K562 (cell line): Measurements from ENCODE around the gene PGAM2. TPM values are rescaled to one million over a fixed set of nuclear protein-coding genes. Genes with fewer than 3 reads are reported as not detected.

Experiments
- ATAC-seq: fragments of 200-7000 bp; cut with Tn5 transposase; 3 replicates; pipeline ENCODE4 v1.9.1; 2020; ENCODE audit warnings: moderate library complexity
- BruUV-seq: library from RNA; stranded (reverse); fragments of 400-500 nt; replicated peaks from 2 replicates; lab custom pipeline; 2021; lab: Mats Ljungman, UMichigan
- CTCF ChIA-PET: fragments of 300-600 bp; formaldehyde crosslinking; extraction: SDS; loops from one replicate; lab custom pipeline; 2021; ENCODE audit warnings: low intra/inter-chr PET ratio; lab: Yijun Ruan, JAX
- POLR2A ChIA-PET: fragments of 300-600, 350-650 bp; sonication (Branson Sonifier 250); formaldehyde crosslinking; extraction: SDS; loops from one replicate; lab custom pipeline; 2021; ENCODE audit warnings: antibody characterized with exemption, inconsistent platforms; lab: Yijun Ruan, JAX
- DNase-seq, 4 experiments: peaks; one replicate each; pipeline versions ENCODE4 v3.0.0 to v3.0.0-alpha.2; 2011 to 2018; ENCODE audit warnings: low spot score in 3 of 4, mixed read lengths in 3 of 4; ENCODE audit errors: extremely low read depth in 1 of 4
- FAIRE-seq: peaks from 2 replicates; lab custom pipeline; 2011; peaks lifted over from hg19 to GRCh38; lab: Jason Lieb, UNC
- H2AFZ ChIP-seq: 2 replicates; pipeline ENCODE4 v1.6.0; 2011; ENCODE audit warnings: low read depth, low read length, control low read depth, inconsistent platforms
- H3K27ac ChIP-seq: fragments of 200-600 bp; 3 replicates; pipeline ENCODE4 v1.8.0; 2011; ENCODE audit warnings: low read depth, mild to moderate bottlenecking, control low read depth, inconsistent platforms, low read length, moderate library complexity, mixed read lengths; ENCODE audit errors: extremely low read depth
- H3K27me3 ChIP-seq, 2 experiments: fragments of 300-600 bp in 1 of 2; 2 replicates in 1 of 2; 3 replicates in 1 of 2; pipeline versions ENCODE4 v1.6.0 to v1.8.0; 2011; ENCODE audit warnings: inconsistent platforms in 2 of 2, low read length in 2 of 2, mild to moderate bottlenecking in 1 of 2, mixed read lengths in 1 of 2, moderate library complexity in 1 of 2; ENCODE audit not compliant: control insufficient read depth in 2 of 2, insufficient read depth in 2 of 2
- H3K36me3 ChIP-seq: fragments of 300-600 bp; 3 replicates; pipeline ENCODE4 v1.8.0; 2011; ENCODE audit warnings: mild to moderate bottlenecking, low read length, inconsistent platforms; ENCODE audit not compliant: control insufficient read depth, insufficient read depth
- H3K4me1 ChIP-seq, 2 experiments: fragments of 200-600 bp in 1 of 2; replicated peaks in 1 of 2; 2 replicates in 1 of 2; 3 replicates in 1 of 2; pipeline versions ENCODE4 v1.5.1 to v1.8.0; 2011; ENCODE audit warnings: inconsistent platforms in 2 of 2, low read length in 2 of 2, mild to moderate bottlenecking in 1 of 2, mixed read lengths in 1 of 2, moderate library complexity in 1 of 2; ENCODE audit not compliant: control insufficient read depth in 2 of 2, insufficient read depth in 2 of 2
- H3K4me2 ChIP-seq: 2 replicates; pipeline ENCODE4 v1.6.1; 2011; ENCODE audit warnings: low read length, control low read depth, inconsistent platforms, mixed read lengths; ENCODE audit not compliant: insufficient read depth
- H3K4me3 ChIP-seq: fragments of 200-600 bp; sonication (generic), shearing (Covaris generic); 2 replicates; pipeline ENCODE4 v1.5.1; 2016; ENCODE audit warnings: control low read depth, inconsistent platforms
- H3K79me2 ChIP-seq: fragments of 200-600 bp; 3 replicates; pipeline ENCODE4 v1.8.0; 2011; ENCODE audit warnings: low read length, inconsistent platforms; ENCODE audit not compliant: control insufficient read depth, insufficient read depth
- H3K9ac ChIP-seq, 2 experiments: 2 replicates each; pipeline versions ENCODE4 v1.6.0 to v1.6.1; 2011; ENCODE audit warnings: low read depth in 2 of 2, low read length in 2 of 2, control low read depth in 1 of 2, inconsistent platforms in 1 of 2, mild to moderate bottlenecking in 1 of 2, mixed read lengths in 1 of 2; ENCODE audit not compliant: insufficient read depth in 1 of 2
- H3K9me1 ChIP-seq: one replicate; pipeline ENCODE4 v1.6.0; 2011; ENCODE audit warnings: inconsistent platforms, mild to moderate bottlenecking, low read length, moderate library complexity; ENCODE audit not compliant: control insufficient read depth, insufficient read depth
- H3K9me3 ChIP-seq: replicated peaks from 2 replicates; pipeline ENCODE4 v1.5.1; 2011; ENCODE audit warnings: low read depth, low read length, inconsistent platforms; ENCODE audit not compliant: control insufficient read depth, insufficient read depth
- H4K20me1 ChIP-seq: replicated peaks from 2 replicates; pipeline ENCODE4 v1.6.1; 2011; ENCODE audit warnings: low read length, inconsistent platforms, mixed read lengths; ENCODE audit not compliant: control insufficient read depth, insufficient read depth
- SPI1 ChIP-seq: IDR thresholded peaks from 2 replicates; pipeline ENCODE4 v1.6.1; 2011; ENCODE audit warnings: low read depth, low read length, control low read depth, borderline replicate concordance
- WGBS: fragments of 100-300 bp; shearing (Covaris generic); methylation state at CpG from one replicate; pipeline ENCODE4 v1.1.6; 2016; ENCODE audit warnings: low coverage, mixed read lengths; ENCODE audit not compliant: insufficient coverage; ENCODE audit errors: missing lambda C conversion rate; 5-methylcytosine and 5-hydroxymethylcytosine counted together
- in situ Hi-C: fragments of 300-500 bp; cut with MboI; formaldehyde crosslinking; loops from 4 replicates; pipeline ENCODE4 v1.15.0; 2018; ENCODE audit warnings: inconsistent platforms, mixed read lengths
- intact Hi-C: fragments of 100-400 bp; cut with micrococcal nuclease; formaldehyde crosslinking; loops from 2 replicates; pipeline ENCODE4 v1.14.2; 2022
- polyA plus RNA-seq, 8 experiments: library from polyadenylated mRNA; depleted of rRNA in 4 of 8; stranded (reverse) in 5 of 8; unstranded in 3 of 8; fragments of >200 nt; fragmentation: Nextera tagmentation in 2 of 8; fragmentation: Illumina TruSeq in 1 of 8; extraction: Ambion mirVana in 2 of 8; extraction: Trizol in 1 of 8; gene quantifications; 2 replicates each; pipeline versions ENCODE4 v1.2.1 to v1.2.3, GENCODE V29; 2011 to 2014; ENCODE audit warnings: inconsistent platforms in 1 of 8, missing spikeins in 1 of 8
- total RNA-seq, 7 experiments: library from RNA; depleted of rRNA in 6 of 7; stranded (reverse); fragments of >200 nt in 6 of 7; fragmentation: Illumina TruSeq in 2 of 7; extraction: Trizol in 2 of 7; gene quantifications; 2 replicates each; pipeline versions ENCODE4 v1.2.1 to v1.2.3, GENCODE V29; 2011 to 2021; ENCODE audit warnings: low replicate concordance in 1 of 7
- TF ChIP-seq, protein P1 (sequence below): sonication (generic); formaldehyde crosslinking; IDR thresholded peaks from 2 replicates; pipeline ENCODE4 v1.8.0; 2022; ENCODE audit warnings: missing genetic modification reagents, mild to moderate bottlenecking, moderate library complexity, borderline replicate concordance

The PGAM2 gene
- total and polyA plus RNA-seq, 9 of the 15 experiments (the other 6 are each of a cell fraction or from before 2014, with no cell fraction given): not detected

DNA sequence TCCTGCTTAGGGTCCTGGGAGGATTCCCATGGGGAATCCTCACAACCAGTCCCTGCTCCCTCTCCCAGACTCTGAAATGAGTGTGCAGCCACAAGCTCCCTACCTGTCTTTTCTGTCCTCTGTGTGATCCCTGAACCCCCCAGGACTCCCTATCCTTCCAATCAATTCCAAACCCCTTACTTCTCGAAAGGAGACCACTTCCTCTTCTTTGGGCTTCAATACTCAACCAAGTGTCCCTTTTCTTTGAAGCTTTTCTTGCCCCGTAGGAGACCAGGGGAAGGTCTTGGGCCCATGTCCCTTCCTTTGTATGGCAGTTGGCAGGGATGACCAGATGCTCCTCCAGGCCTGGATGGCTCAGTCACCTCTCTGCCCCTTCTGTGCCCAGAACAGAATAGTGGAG, 40.5 kb upstream of the PGAM2 start:
- ATAC-seq (no peak), FAIRE-seq (no peak), DNase-seq (no peak)
- Histone ChIP-seq H3K4me1 (peaks cover 0 to 46% of the 10 kb centered on the region in 2 experiments; a peak in 2 of 5 replicates), H3K27me3 (peaks cover 17 to 49% of the 10 kb centered on the region in 2 experiments; a peak in 4 of 5 replicates), H3K9me1 (no peaks in the 10 kb centered on the region), H3K9ac (no peak overlapping the region), H3K4me2 (no peak overlapping the region), H2AFZ (no peak overlapping the region), H3K9me3 (no peaks in the 10 kb centered on the region), H4K20me1 (peaks cover 7% of the 10 kb centered on the region; the same call in 1 of the 2 replicates), H3K79me2 (no peaks in the 10 kb centered on the region), H3K27ac (no peak overlapping the region), H3K4me3 (no peak overlapping the region), H3K36me3 (no peaks in the 10 kb centered on the region)
- WGBS: 0% methylated on average over 2 of the region's 2 CpGs
- in situ Hi-C loops: no loop called here
- no TSS peak for BruUV-seq
- POLR2A ChIA-PET: interaction anchor here (0.8 to 2.7 kb wide), 2 partner anchors 9 to 18 kb away, joined by 3 to 16 read pairs; no protein-coding TSS in a partner anchor
- intact Hi-C loops: no loop called here
- CTCF ChIA-PET: no interaction called here
- TF ChIP-seq, protein P1, sequence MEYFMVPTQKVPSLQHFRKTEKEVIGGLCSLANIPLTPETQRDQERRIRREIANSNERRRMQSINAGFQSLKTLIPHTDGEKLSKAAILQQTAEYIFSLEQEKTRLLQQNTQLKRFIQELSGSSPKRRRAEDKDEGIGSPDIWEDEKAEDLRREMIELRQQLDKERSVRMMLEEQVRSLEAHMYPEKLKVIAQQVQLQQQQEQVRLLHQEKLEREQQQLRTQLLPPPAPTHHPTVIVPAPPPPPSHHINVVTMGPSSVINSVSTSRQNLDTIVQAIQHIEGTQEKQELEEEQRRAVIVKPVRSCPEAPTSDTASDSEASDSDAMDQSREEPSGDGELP (CRISPR knock-in tag): no peak
- TF ChIP-seq SPI1: peak; percentile 80
